ENCODE data around the gene XRCC5. TPM values are rescaled to one million over a fixed set of nuclear protein-coding genes. Genes with fewer than 3 reads are reported as not detected.
A peak's percentile ranks its signal among the peaks of the same experiment; 100 is the strongest.

XRCC5 gene
- total and polyA plus RNA-seq, 2 donors: 113 to 390 TPM

- no peaks in the 10 kb centered on the region for H3K4me1 ChIP-seq (ENCODE audit: control insufficient read depth in 2 of 2, insufficient read depth in 2 of 2, low read length in 2 of 2)
- H3K9me3 ChIP-seq (ENCODE audit: control insufficient read depth in 2 of 2, insufficient read depth in 1 of 2, low read length in 1 of 2): peaks cover 0 to 12% of the 10 kb centered on the region in 2 donors
- 0% methylated on average over 1 of the region's 1 CpG for WGBS
- no peak for DNase-seq (ENCODE audit: low read depth in 6 of 9, low spot score in 9 of 9)
- H3K27me3 ChIP-seq (ENCODE audit: control insufficient read depth in 2 of 2, insufficient read depth in 1 of 2, low read length in 1 of 2): no peaks in the 10 kb centered on the region
- no peak overlapping the region for H3K4me3 ChIP-seq (ENCODE audit: low read length in 2 of 2)
- no peaks in the 10 kb centered on the region for H3K36me3 ChIP-seq (ENCODE audit: control insufficient read depth in 2 of 2, insufficient read depth in 2 of 2, low read length in 1 of 2)
- no peak overlapping the region for H3K27ac ChIP-seq (ENCODE audit: low read depth in 1 of 2, low read length in 1 of 2)
Observed at GRCh38 chr2:216236486-216236885, 127.3 kb downstream of the XRCC5 start.

DNA sequence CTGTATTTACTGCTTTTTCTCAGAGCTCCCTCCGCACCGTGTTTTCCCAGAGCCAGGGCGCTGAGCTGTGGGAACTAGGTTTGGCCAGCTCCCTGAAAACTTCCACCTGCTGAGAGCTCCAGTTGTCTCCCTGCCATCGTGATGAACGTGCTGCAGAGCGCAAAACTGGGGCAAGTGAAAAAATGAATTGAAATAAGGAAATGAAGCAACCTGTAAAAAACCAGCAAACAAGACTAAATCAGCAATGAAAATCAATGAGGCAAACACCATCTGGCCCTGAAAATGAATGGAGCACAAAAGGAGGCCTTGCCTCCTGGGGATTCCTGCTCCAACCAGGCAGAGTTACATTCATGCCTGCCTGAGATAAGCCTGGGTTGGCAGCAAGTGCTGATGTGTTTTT lies 133.2 kb downstream of the XRCC5 start:
- Histone ChIP-seq H3K9me3 (ENCODE audit: control insufficient read depth in 2 of 2, insufficient read depth in 1 of 2, low read length in 1 of 2) (no peaks in the 10 kb centered on the region), H3K27me3 (ENCODE audit: control insufficient read depth in 2 of 2, insufficient read depth in 1 of 2, low read length in 1 of 2) (no peaks in the 10 kb centered on the region), H3K27ac (ENCODE audit: low read depth in 1 of 2, low read length in 1 of 2) (no peak overlapping the region), H3K4me3 (ENCODE audit: low read length in 2 of 2) (no peak overlapping the region), H3K4me1 (ENCODE audit: control insufficient read depth in 2 of 2, insufficient read depth in 2 of 2, low read length in 2 of 2) (no peaks in the 10 kb centered on the region), H3K36me3 (ENCODE audit: control insufficient read depth in 2 of 2, insufficient read depth in 2 of 2, low read length in 1 of 2) (no peaks in the 10 kb centered on the region)
- DNase-seq (ENCODE audit: low read depth in 6 of 9, low spot score in 9 of 9): no peak
- WGBS: 87% methylated on average over 6 of the region's 6 CpGs

- no peak for DNase-seq (ENCODE audit: low read depth in 6 of 9, low spot score in 9 of 9)
- H3K4me1 ChIP-seq (ENCODE audit: control insufficient read depth in 2 of 2, insufficient read depth in 2 of 2, low read length in 2 of 2): no peaks in the 10 kb centered on the region
Observed at GRCh38 chr2:216243026-216243425, 133.9 kb downstream of the XRCC5 start.

DNA sequence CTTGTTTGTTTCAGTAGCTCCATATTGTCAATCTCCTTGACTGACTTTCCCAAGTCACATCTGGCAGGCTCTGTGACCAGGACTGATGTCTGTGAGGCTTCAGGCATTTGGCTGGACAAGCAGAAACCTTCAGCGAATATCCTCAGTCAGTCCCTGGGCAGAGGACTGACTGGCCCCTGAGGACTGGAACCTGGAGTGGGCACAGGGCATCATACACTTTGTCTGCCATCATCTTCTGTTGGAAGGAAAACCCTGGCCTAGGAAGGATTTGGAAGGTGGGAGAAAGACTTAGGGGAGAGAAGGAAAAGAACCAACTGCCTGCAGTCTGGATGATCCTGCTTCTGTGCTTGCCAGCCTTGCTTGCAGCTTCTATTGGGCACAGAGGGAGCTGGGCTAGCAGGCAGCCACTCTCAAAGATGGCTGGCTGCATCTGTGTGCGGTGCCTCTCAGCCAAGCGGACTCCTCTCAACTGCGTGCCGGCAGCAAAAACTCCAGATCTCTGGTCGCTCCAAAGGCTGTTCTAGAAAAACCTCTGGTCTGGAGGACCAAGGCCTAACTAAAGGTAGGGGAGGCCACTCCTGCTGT lies 136.3 kb downstream of the XRCC5 start:
- Histone ChIP-seq H3K4me1 (ENCODE audit: control insufficient read depth in 2 of 2, insufficient read depth in 2 of 2, low read length in 2 of 2) (no peaks in the 10 kb centered on the region), H3K36me3 (ENCODE audit: control insufficient read depth in 2 of 2, insufficient read depth in 2 of 2, low read length in 1 of 2) (no peaks in the 10 kb centered on the region), H3K9me3 (ENCODE audit: control insufficient read depth in 2 of 2, insufficient read depth in 1 of 2, low read length in 1 of 2) (no peaks in the 10 kb centered on the region), H3K27me3 (ENCODE audit: control insufficient read depth in 2 of 2, insufficient read depth in 1 of 2, low read length in 1 of 2) (no peaks in the 10 kb centered on the region), H3K27ac (ENCODE audit: low read depth in 1 of 2, low read length in 1 of 2) (no peak overlapping the region), H3K4me3 (ENCODE audit: low read length in 2 of 2) (no peak overlapping the region)
- 91% methylated on average over 6 of the region's 6 CpGs for WGBS
- DNase-seq (ENCODE audit: low read depth in 6 of 9, low spot score in 9 of 9): no peak

More at GRCh38 chr2:216243026-216243425, 133.9 kb downstream of the XRCC5 start:
- Histone ChIP-seq H3K9me3 (ENCODE audit: control insufficient read depth in 2 of 2, insufficient read depth in 1 of 2, low read length in 1 of 2) (no peaks in the 10 kb centered on the region), H3K27ac (ENCODE audit: low read depth in 1 of 2, low read length in 1 of 2) (no peak overlapping the region), H3K4me3 (ENCODE audit: low read length in 2 of 2) (no peak overlapping the region), H3K36me3 (ENCODE audit: control insufficient read depth in 2 of 2, insufficient read depth in 2 of 2, low read length in 1 of 2) (no peaks in the 10 kb centered on the region), H3K27me3 (ENCODE audit: control insufficient read depth in 2 of 2, insufficient read depth in 1 of 2, low read length in 1 of 2) (no peaks in the 10 kb centered on the region)
- 98% methylated on average over 3 of the region's 3 CpGs for WGBS

DNA sequence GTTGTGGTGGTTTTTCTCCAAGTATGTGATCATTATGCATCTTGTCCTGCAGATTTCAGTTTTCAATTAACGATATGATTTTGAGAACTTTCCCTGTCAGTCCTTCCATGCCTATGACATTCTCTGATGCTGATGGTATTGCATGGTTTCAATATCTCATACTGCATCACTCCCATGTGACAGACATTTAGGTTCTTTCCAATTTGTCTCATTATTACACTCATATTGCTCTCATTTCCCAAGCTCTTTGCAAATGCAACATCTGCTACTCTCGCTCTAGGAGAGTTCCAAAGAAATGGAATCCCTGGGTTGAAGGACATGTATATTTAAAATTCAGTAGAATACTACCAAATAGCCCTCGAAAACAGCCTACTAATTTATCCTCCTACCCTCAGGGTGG lies 137.6 kb downstream of the XRCC5 start:
- H3K4me1 ChIP-seq (ENCODE audit: control insufficient read depth in 2 of 2, insufficient read depth in 2 of 2, low read length in 2 of 2): no peaks in the 10 kb centered on the region
- WGBS: 92% methylated on average over 3 of the region's 3 CpGs
- no peak overlapping the region for H3K27ac ChIP-seq (ENCODE audit: low read depth in 1 of 2, low read length in 1 of 2)
- H3K36me3 ChIP-seq (ENCODE audit: control insufficient read depth in 2 of 2, insufficient read depth in 2 of 2, low read length in 1 of 2): no peaks in the 10 kb centered on the region
- DNase-seq (ENCODE audit: low read depth in 6 of 9, low spot score in 9 of 9): peak in 1 of 9 donors; percentile 6
- H3K4me3 ChIP-seq (ENCODE audit: low read length in 2 of 2): no peak overlapping the region
- no peaks in the 10 kb centered on the region for H3K9me3 ChIP-seq (ENCODE audit: control insufficient read depth in 2 of 2, insufficient read depth in 1 of 2, low read length in 1 of 2)
- H3K27me3 ChIP-seq (ENCODE audit: control insufficient read depth in 2 of 2, insufficient read depth in 1 of 2, low read length in 1 of 2): no peaks in the 10 kb centered on the region

Other genes with a start within 250 kb of the XRCC5 start
- 19.7 TPM for gene MREG, start 95.8 kb upstream of the XRCC5 start, total RNA-seq
- gene MREG, start 95.8 kb upstream of the XRCC5 start, polyA plus RNA-seq: 16.3 TPM
- 10.1 TPM for gene PECR, start 27.5 kb upstream of the XRCC5 start, total RNA-seq
- 5.7 TPM for gene PECR, start 27.5 kb upstream of the XRCC5 start, polyA plus RNA-seq
- gene TMEM169, start 27.4 kb upstream of the XRCC5 start, total RNA-seq: 1.1 TPM
- gene TMEM169, start 27.4 kb upstream of the XRCC5 start, polyA plus RNA-seq: 1.0 TPM